Measurements from ENCODE around the gene FGD2.

DNA sequence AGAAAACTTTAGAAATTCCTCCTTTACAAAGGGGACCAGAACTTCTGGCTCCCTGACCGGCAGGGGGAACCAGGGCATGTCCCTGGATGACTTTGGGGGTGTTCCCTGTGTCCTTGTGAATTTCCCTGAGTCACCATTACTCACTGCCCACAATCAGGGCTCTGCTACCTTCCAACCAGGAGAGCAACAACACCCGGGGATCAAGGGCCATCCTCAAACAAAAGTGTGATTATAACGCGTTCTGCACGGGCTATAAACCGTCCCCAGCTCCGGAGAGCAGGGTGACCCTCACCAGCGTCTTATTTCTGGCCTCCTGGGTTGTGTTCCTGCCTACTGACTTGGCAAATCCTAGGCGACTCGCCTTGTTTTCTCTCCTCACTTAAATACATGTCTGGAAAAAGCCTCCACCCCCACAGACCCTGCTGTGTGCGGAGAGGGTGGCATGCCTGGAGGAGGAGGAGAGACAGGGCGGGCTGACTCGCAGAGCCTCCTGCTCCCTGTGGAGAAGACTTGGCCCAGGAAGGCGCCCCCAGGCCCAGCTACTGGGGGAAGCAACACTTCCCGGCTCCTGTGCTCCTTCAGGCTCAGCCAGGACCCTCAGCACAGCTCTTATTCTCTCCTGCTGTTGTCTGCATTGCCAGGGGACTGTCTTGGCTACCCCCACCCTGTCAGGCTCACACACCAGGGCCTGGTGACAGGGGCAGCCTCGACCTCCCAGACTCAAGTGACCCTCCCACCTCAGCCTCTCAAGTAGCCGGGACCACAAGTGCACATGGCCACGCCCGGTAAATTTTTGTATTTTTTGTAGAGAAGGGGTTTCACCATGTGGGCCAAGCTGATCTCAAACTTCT lies 54.1 kb downstream of the FGD2 start:
- peak in 1 of 2 donors; percentile 80 for TF ChIP-seq POLR2A (IDR thresholded peaks at IDR 0.05)
- TF ChIP-seq, protein P1, sequence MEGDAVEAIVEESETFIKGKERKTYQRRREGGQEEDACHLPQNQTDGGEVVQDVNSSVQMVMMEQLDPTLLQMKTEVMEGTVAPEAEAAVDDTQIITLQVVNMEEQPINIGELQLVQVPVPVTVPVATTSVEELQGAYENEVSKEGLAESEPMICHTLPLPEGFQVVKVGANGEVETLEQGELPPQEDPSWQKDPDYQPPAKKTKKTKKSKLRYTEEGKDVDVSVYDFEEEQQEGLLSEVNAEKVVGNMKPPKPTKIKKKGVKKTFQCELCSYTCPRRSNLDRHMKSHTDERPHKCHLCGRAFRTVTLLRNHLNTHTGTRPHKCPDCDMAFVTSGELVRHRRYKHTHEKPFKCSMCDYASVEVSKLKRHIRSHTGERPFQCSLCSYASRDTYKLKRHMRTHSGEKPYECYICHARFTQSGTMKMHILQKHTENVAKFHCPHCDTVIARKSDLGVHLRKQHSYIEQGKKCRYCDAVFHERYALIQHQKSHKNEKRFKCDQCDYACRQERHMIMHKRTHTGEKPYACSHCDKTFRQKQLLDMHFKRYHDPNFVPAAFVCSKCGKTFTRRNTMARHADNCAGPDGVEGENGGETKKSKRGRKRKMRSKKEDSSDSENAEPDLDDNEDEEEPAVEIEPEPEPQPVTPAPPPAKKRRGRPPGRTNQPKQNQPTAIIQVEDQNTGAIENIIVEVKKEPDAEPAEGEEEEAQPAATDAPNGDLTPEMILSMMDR (IDR thresholded peaks at IDR 0.05), result peak in 5 of 6 experiments; percentile 28 to 78 (median 61)
